ENCODE data around the gene SLC25A39. TPM values are rescaled to one million over a fixed set of nuclear protein-coding genes. Genes with fewer than 3 reads are reported as not detected.
"Not testable (repeated sequence)": the region's sequence is repeated elsewhere in the genome, so short reads cannot be mapped to it uniquely, and the experiment has no call there.

The SLC25A39 gene
- polyA plus RNA-seq (2013, experiment 1 of 2; ENCODE audit: insufficient read length), result 87.0 TPM
- 60.2 TPM for polyA plus RNA-seq (2013, experiment 2 of 2; ENCODE audit: insufficient read length)

DNA sequence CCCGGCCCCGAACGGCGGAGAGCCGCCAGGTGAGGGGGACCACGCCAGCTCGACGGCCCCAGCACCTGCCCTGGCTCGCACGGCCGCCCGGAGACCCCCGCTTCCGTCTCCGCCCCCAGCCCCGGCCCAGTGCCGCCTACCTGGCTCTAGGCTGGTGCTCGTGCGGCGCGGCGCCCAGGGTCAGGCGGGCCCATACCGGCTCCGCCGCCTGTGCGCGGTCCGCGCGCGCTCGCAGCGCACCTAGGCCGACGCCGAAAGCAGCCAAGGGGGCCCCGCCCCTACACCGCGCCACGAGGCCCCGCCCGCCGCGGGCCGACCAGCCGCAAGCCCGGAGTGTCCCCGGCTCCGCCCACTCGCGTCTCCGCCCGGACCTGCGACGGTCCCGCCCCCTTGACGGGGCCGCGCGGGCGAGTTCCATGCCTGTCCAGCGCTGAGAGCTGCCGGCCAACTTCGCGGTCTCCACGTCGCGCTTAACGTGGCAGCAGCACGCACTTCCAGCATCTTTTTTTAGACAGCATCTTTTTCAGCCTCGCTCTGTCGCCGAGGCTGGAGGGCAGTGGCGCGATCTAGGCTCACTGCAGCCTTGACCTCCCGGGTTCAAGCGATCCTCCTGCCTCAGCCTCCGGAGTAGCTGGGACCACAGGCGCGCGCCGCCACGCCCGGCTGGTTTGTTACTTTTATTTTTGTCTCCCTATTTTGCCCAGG lies at the start of gene SLC25A39:
Gene SLC25A39 (minus strand): TSS at position 253 of the 705 bp plus-strand sequence. CDS start 1,261 bp downstream, outside the sequence.
- DNase-seq, result peak; percentile 90

DNA sequence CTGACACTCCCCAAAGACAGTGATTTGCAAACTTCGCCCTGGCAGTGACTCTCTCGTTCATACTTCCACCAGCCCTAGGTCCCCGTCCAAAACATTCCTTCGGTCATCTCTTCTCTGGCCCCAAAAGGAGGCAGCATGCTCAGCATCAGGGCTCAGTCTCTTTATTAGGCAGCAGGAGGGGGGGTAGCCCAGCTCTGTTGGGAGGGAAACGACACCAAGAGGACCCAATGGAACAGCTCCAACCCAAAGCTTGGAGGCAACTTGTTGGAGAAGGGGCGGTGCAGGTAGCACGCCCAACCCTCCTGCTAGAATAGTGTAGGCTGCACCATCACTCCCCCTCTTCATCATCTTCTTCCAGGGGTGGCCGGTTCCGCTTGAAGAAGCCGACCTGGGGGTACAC lies 47.4 kb upstream of the SLC25A39 start:
- no peak for DNase-seq

DNA sequence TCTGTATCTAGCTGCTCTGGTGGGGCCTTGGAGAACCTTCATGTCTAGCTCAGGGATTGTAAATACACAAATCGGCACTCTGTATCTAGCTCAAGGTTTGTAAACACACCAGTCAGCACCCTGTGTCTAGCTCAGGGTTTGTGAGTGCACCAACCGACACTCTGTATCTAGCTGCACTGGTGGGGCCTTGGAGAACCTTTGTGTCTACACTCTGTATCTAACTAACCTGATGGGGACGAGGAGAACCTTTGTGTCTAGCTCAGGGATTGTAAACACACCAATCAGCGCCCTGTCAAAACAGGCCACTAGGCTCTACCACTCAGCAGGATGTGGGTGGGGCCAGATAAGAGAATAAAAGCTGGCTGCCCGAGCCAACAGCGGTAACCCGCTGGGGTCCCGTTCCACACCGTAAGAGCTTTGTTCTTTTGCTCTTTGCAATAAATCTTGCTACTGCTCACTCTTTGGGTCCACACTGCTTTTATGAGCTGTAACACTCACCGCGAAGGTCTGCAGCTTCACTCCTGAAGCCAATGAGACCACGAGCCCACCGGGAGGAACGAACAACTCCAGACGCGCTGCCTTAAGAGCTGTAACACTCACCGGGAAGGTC lies 44.9 kb upstream of the SLC25A39 start:
- not testable (repeated sequence) for DNase-seq

GRCh38 chr17:44368391-44369243 lies 44.0 kb upstream of the SLC25A39 start:
- not testable (repeated sequence) for DNase-seq

GRCh38 chr17:44367231-44367979 lies 42.8 kb upstream of the SLC25A39 start:
- no peak for DNase-seq

DNA sequence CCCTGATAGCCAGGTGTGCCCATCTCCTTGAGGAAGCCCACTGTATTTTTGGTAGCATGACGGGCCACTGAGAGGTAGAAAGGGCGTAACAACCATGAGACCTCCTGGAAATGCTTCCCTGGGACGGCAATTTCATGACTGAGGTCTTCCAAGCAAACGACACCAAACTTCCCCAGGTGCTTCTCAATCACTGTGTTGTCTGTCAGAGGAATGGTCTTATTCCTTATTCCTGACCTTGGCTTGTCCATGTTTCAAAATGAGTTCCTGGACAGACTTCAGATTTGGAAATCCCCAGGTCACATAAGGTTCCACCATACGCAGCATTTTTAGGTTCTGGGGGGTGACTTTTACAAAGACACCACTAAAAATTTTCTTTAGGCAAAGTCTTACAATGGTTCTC lies 40.4 kb upstream of the SLC25A39 start:
- not testable (repeated sequence) for DNase-seq

GRCh38 chr17:44363613-44364159 lies 39.1 kb upstream of the SLC25A39 start, which contains the start of gene FAM171A2:
Gene FAM171A2 (minus strand): TSS chr17:44363853. CDS start chr17:44363714, 139 bp downstream.
- DNase-seq, result peak; percentile 65

DNA sequence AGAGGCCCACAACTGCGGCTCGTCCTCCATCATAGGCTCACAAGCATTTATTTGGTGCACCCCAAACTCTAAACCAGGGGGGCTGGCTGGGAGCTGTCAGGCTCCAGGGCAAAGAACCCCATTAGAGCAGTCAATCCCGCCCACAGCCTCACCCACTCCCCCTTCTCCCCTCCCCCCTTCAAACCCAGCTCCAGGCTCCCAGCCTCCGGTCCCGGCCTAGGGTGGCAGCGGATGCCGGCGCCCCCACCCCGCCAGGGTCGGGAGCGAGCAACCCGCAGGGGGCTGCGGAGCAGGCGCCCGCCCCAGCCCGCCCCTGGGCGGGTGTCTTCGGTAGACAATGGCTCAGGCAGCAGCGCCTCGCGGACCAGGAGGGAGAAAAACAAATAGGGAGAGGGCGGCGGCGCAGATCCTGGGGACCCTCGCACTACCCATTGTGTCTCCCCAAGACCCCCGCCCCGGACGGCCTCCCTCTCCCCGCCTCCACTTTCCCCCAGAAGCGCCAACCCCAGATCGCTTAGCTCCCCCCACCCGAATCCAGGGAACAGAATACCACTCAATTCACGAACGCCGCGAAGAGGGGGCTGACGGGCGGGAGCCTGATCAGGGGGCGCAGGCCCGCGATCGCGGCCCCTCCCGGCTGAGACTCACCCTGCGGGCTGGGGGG lies 38.5 kb upstream of the SLC25A39 start:
- DNase-seq, result peak; percentile 19

DNA sequence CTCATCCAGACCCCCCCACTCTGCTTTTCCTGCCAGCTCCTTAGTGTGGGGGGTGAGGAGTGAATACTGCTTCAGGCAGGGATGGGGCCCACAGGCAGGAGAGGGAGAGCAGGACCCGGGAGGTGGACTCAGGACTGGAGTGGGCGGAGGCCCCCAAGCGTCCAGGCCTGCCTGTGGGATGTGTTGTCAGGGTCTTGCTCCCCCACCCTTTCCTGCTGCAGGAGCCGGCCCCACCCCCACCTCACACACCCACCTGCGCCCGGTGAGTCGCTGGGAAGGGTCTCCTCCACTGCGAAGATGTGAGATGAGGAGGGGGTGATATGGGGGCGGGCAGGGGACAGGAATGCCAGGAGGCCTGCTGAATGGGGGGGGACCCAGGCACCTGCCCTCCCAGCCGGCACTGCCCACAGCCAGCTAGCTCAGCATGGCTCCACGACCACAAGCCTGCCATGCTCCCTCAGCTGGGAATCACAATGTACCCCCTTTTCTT lies 37.9 kb upstream of the SLC25A39 start:
- no peak for DNase-seq

GRCh38 chr17:44361292-44362260 lies 37.0 kb upstream of the SLC25A39 start:
- DNase-seq, result no peak

DNA sequence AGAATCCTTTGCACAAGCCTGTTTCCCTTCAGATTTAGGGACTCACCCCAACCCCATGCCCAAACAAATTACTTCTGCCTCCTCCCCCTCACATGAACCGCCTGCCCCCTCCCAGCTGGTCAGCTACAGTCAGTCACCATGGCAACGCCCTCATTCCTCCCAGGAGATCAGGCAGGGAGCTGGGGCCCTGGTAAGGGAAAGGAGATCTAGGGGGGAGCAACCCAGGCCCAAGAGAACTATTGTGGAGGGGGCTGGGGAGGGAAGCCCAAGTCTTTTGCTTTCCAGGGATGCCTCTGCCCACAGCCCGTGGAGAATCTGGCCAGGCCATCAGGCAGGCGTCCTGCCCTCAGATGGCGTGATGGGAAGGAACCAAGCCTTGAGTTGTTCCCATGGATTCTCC lies 36.2 kb upstream of the SLC25A39 start:
- peak; percentile 39 for DNase-seq

- no peak for DNase-seq
These were observed 35.5 kb upstream of the SLC25A39 start for GRCh38 chr17:44360144-44360533.

DNA sequence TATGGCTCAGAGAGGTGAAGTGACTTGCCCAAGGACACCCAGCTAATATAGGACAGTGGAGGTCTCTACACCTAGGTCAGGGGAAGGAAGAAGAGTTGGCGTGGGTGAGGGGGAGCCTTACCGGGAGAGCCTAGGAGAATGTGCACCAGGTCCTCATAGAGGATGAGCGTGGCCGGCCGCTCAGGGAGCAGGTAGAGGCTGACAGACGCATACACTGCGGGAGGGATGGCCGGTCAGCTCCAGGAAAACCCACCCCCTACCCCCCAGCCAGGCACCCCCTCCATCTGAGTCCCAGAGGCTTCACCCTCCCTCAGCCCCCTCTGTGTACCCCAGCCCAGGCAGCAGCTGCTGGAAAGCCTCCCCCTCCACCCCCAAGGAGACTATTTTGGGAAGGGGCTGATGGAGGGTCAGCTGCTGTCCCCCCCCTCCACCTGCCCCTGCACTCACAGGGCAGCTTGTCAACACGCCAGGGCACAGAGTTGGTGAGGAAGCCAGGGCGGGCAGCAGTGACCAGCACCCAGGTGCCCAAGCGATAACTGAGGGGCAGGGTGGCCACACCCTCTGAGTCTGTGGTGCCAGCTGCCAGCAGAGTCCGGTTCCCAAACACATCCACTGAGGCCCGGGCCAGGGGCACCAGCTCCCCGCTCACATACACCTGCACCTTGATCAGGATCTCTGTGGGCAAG lies 35.0 kb upstream of the SLC25A39 start:
- no peak for DNase-seq

GRCh38 chr17:44359006-44359405 lies 34.4 kb upstream of the SLC25A39 start:
- no peak for DNase-seq

GRCh38 chr17:44358066-44358465 lies 33.4 kb upstream of the SLC25A39 start:
- no peak for DNase-seq

GRCh38 chr17:44356241-44356640 lies 31.6 kb upstream of the SLC25A39 start:
- no peak for DNase-seq

DNA sequence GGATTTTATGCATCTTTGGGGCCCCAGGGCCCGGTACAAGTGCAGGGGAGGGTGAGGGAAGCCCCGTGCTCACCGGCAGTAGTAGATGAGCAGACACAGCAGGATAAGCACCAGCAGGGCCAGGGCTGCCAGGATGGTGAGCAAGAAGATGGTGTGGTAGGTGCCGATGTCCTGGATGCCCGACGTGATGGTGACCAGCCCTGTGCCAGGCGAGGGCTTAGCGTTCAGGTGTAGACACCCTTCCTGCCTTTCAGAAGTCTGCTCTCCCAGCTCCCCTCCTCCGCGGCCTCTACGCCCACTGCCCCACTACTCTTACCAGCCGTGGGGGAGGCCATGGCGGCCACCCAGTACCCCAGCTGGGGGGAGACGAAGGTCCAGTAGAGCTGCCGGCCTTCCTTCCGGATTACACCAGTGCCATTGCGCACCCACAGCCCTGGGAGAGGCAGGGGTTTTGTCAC lies 31.0 kb upstream of the SLC25A39 start:
- DNase-seq, result no peak

DNA sequence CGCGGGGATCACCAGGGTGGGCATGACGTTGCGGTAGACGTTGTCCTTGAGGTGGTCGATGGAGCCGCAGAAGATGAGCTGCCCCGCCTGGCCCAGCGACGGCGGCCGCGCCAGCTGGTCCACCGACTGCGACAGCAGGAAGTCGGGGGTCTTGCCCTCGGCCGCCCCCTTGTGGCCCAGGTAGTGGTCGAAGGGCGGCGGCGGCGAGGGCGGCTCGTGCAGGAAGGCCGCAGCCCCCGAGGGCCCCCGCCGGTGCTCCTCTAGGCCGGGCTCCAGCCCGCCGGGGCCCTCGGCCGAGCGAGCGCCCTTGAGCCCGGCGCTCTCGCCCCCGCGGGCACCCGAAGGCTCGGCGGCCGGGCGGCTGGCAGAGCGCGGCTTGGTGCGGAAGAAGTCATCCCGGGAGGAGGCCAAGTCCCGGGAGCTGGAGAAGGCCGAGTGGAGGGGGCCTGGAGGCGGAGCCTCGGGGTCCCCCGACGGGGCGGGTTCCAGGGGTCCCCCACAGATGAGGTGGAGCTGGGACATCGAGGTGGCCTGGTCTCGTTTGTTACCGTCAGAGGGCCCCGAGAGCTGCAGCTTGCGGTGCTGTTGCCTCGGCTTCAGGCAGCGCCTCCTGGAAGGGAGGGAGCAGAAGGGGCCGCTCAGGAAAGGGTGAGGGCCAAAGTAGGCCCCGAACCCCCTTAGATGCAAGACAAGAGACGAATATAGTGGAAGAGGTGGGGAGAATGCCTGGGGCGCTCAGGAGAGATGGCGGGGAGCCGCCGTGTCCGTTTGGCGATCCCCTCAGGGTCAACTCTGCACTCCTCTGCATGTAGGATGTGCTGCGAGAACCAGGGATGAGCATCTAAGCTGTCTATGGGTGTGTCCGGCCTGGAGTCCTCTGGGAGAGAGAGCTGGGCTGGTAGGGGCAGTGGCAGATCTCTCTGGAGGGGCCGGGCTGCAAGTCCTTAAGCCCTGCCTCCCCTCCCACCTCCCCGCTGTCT lies 30.2 kb upstream of the SLC25A39 start:
- DNase-seq, result no peak
